ENCODE results near the gene NAALADL2.

DNA sequence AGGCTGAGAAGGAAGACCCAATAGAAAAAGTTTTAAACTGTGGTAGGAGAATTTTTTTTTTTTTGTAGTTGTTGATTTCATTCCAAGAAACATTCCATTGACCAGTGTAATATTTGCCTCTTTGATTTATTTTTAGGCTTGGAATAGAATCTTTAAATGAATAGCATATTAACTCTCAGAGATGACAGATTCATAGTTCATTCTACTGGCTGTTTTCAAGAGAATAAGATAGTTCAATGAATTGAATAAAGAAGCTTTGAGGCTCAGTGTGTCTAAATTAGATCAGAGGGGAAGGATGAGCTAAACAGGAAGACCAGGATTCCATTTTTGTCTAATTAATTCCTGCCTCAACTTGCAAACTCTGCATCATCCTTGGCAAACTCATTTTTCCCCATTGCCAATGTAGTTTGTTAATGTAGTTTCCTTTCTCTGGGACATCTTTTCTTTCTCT lies 98.4 kb downstream of the NAALADL2 start:
- TF ChIP-seq, protein P1, sequence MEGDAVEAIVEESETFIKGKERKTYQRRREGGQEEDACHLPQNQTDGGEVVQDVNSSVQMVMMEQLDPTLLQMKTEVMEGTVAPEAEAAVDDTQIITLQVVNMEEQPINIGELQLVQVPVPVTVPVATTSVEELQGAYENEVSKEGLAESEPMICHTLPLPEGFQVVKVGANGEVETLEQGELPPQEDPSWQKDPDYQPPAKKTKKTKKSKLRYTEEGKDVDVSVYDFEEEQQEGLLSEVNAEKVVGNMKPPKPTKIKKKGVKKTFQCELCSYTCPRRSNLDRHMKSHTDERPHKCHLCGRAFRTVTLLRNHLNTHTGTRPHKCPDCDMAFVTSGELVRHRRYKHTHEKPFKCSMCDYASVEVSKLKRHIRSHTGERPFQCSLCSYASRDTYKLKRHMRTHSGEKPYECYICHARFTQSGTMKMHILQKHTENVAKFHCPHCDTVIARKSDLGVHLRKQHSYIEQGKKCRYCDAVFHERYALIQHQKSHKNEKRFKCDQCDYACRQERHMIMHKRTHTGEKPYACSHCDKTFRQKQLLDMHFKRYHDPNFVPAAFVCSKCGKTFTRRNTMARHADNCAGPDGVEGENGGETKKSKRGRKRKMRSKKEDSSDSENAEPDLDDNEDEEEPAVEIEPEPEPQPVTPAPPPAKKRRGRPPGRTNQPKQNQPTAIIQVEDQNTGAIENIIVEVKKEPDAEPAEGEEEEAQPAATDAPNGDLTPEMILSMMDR (conservative IDR thresholded peaks at IDR 0.05 in 1 of 2, IDR thresholded peaks at IDR 0.05 in 1 of 2; ENCODE audit: extremely low read depth in 1 of 2, insufficient read depth in 1 of 2, low read depth in 1 of 2, low read length in 2 of 2), result no peak
- no peak for TF ChIP-seq EZH2 (IDR thresholded peaks at IDR 0.05; ENCODE audit: borderline replicate concordance, low read length)

Data from mammary epithelial cell (primary cell).